SK-N-SH (cell line): Measurements from ENCODE around the gene POLDIP3. TPM values are rescaled to one million over a fixed set of nuclear protein-coding genes. Genes with fewer than 3 reads are reported as not detected.

Experiments used
- CTCF ChIA-PET: fragments of 300-600, 350-600 bp; formaldehyde crosslinking; extraction: SDS; loops from one replicate; lab custom pipeline; 2021; lab: Yijun Ruan, JAX
- POLR2A ChIA-PET: fragments of 350-600 bp; sonication (Branson Sonifier 250); formaldehyde crosslinking; extraction: SDS; loops from one replicate; lab custom pipeline; 2020; ENCODE audit warnings: antibody characterized with exemption, inconsistent platforms; lab: Yijun Ruan, JAX
- DNase-seq: peaks from one replicate; pipeline ENCODE4 v3.0.0; 2012
- H2AFZ ChIP-seq: fragments of 200-600 bp; sonication (generic); 2 replicates; pipeline ENCODE4 v1.8.1; 2016; ENCODE audit warnings: antibody characterized with exemption, mild to moderate bottlenecking, low read depth
- H3F3A ChIP-seq: fragments of 200-600 bp; sonication (generic); replicated peaks from 2 replicates; pipeline ENCODE3; 2016; ENCODE audit warnings: antibody characterized with exemption, mild to moderate bottlenecking; ENCODE audit not compliant: insufficient read depth
- H3K27ac ChIP-seq, 2 experiments: fragments of 200-500 bp in 1 of 2; fragments of 200-600 bp in 1 of 2; sonication (Bioruptor generic) in 1 of 2; sonication (generic), shearing (Covaris generic) in 1 of 2; 2 replicates each; pipeline versions ENCODE4 v1.5.1 to v1.6.1; 2014 to 2016; ENCODE audit warnings: low read depth in 2 of 2, inconsistent platforms in 1 of 2, low read length in 1 of 2, mild to moderate bottlenecking in 1 of 2, mixed read lengths in 1 of 2
- H3K27me3 ChIP-seq: fragments of 200-600 bp; sonication (generic), shearing (Covaris generic); 2 replicates; pipeline ENCODE4 v1.6.1; 2016; ENCODE audit warnings: mixed run types; ENCODE audit not compliant: insufficient read depth
- H3K36me3 ChIP-seq, 2 experiments: fragments of 200-500 bp in 1 of 2; fragments of 200-600 bp in 1 of 2; sonication (Bioruptor generic) in 1 of 2; sonication (generic) in 1 of 2; replicated peaks in 1 of 2; 2 replicates each; pipeline versions ENCODE3 to v1.5.1; 2014 to 2016; ENCODE audit warnings: low read length in 1 of 2, mild to moderate bottlenecking in 1 of 2; ENCODE audit not compliant: insufficient read depth in 2 of 2, control insufficient read depth in 1 of 2
- H3K4me1 ChIP-seq, 2 experiments: fragments of 200-500 bp in 1 of 2; fragments of 200-600 bp in 1 of 2; sonication (Bioruptor generic) in 1 of 2; sonication (generic), shearing (Covaris generic) in 1 of 2; 2 replicates each; pipeline versions ENCODE4 v1.5.1 to v1.6.1; 2014 to 2016; ENCODE audit warnings: low read depth in 1 of 2, low read length in 1 of 2, mixed run types in 1 of 2; ENCODE audit not compliant: insufficient read depth in 2 of 2, control insufficient read depth in 1 of 2
- H3K4me2 ChIP-seq: fragments of 200-600 bp; sonication (generic), shearing (Covaris generic); 2 replicates; pipeline ENCODE4 v1.6.1; 2017; ENCODE audit warnings: mixed run types
- H3K4me3 ChIP-seq, 2 experiments: fragments of 200-500 bp in 1 of 2; fragments of 200-600 bp in 1 of 2; sonication (Bioruptor generic) in 1 of 2; sonication (generic), shearing (Covaris generic) in 1 of 2; 2 replicates each; pipeline versions ENCODE4 v1.5.1 to v1.8.1; 2014 to 2016; ENCODE audit warnings: low read depth in 2 of 2, inconsistent platforms in 1 of 2, low read length in 1 of 2, mild to moderate bottlenecking in 1 of 2, mixed read lengths in 1 of 2, moderate library complexity in 1 of 2
- H3K79me2 ChIP-seq: fragments of 200-600 bp; sonication (generic); 2 replicates; pipeline ENCODE4 v1.8.1; 2017; ENCODE audit warnings: mild to moderate bottlenecking; ENCODE audit not compliant: insufficient read depth
- H3K9ac ChIP-seq: fragments of 200-600 bp; sonication (generic); 2 replicates; pipeline ENCODE4 v1.6.1; 2017; ENCODE audit warnings: mixed run types
- H3K9me2 ChIP-seq: fragments of 200-600 bp; sonication (generic); 2 replicates; pipeline ENCODE4 v1.6.1; 2017; ENCODE audit warnings: mixed run types
- H3K9me3 ChIP-seq: fragments of 200-600 bp; sonication (generic); 2 replicates; pipeline ENCODE4 v1.6.1; 2017; ENCODE audit warnings: mixed run types, mild to moderate bottlenecking, moderate library complexity
- H4K20me1 ChIP-seq: fragments of 200-600 bp; sonication (generic); 2 replicates; pipeline ENCODE4 v1.6.1; 2017; ENCODE audit warnings: mild to moderate bottlenecking, mixed run types; ENCODE audit not compliant: insufficient read depth
- EP300 ChIP-seq, 2 experiments: IDR thresholded peaks; 2 replicates each; pipeline versions ENCODE4 v1.4.0 to v1.6.1; 2012; ENCODE audit warnings: borderline replicate concordance in 1 of 2, low read depth in 1 of 2, low read length in 1 of 2
- EZH2phosphoT487 ChIP-seq: fragments of 200-600 bp; sonication (generic); IDR thresholded peaks from 2 replicates; pipeline ENCODE4 v1.6.1; 2017; ENCODE audit warnings: low read depth, mixed run types, mild to moderate bottlenecking, antibody characterized with exemption, moderate library complexity, borderline replicate concordance
- FOSL2 ChIP-seq: IDR thresholded peaks from 2 replicates; pipeline ENCODE4 v1.4.0; 2012; ENCODE audit warnings: low read depth, mild to moderate bottlenecking, moderate library complexity, borderline replicate concordance
- FOXM1 ChIP-seq: IDR thresholded peaks from 2 replicates; pipeline ENCODE4 v1.4.0; 2012; ENCODE audit warnings: low read depth, mild to moderate bottlenecking
- GABPA ChIP-seq: IDR thresholded peaks from 2 replicates; pipeline ENCODE4 v1.4.0; 2012; ENCODE audit warnings: low read depth, mild to moderate bottlenecking
- GATA2 ChIP-seq: sonication (generic); formaldehyde crosslinking; IDR thresholded peaks from 2 replicates; pipeline ENCODE4 v1.5.0; 2020; ENCODE audit warnings: mild to moderate bottlenecking, missing genetic modification reagents
- JUND ChIP-seq: IDR thresholded peaks from 2 replicates; pipeline ENCODE4 v1.4.0; 2012
- MEF2A ChIP-seq: IDR thresholded peaks from 2 replicates; pipeline ENCODE4 v1.4.0; 2012; ENCODE audit warnings: low read depth, borderline replicate concordance
- MXI1 ChIP-seq: IDR thresholded peaks from 2 replicates; pipeline ENCODE4 v1.6.1; 2012; ENCODE audit warnings: mild to moderate bottlenecking, low read depth, low read length, improper control_type of control experiment
- NFIC ChIP-seq: IDR thresholded peaks from 2 replicates; pipeline ENCODE4 v1.4.0; 2012; ENCODE audit warnings: borderline replicate concordance
- POLR2AphosphoS5 ChIP-seq: IDR thresholded peaks from 2 replicates; pipeline ENCODE4 v1.6.1; 2012; ENCODE audit warnings: low read depth, low read length
- RAD21 ChIP-seq: IDR thresholded peaks from 2 replicates; pipeline ENCODE4 v1.6.1; 2012; ENCODE audit warnings: mild to moderate bottlenecking, low read length
- RCOR1 ChIP-seq: fragments of 150-350 bp; IDR thresholded peaks from 2 replicates; pipeline ENCODE4 v1.6.1; 2017; ENCODE audit warnings: antibody characterized with exemption, low read length
- RXRA ChIP-seq: IDR thresholded peaks from 2 replicates; pipeline ENCODE4 v1.4.0; 2012; ENCODE audit warnings: low read depth, mild to moderate bottlenecking, borderline replicate concordance
- SMC3 ChIP-seq: IDR thresholded peaks from 2 replicates; pipeline ENCODE4 v1.6.1; 2012; ENCODE audit warnings: low read depth, low read length, improper control_type of control experiment
- TAF1 ChIP-seq: IDR thresholded peaks from 2 replicates; pipeline ENCODE4 v1.6.1; 2012; ENCODE audit warnings: low read depth, mild to moderate bottlenecking, low read length, moderate library complexity, borderline replicate concordance
- TCF12 ChIP-seq: IDR thresholded peaks from 2 replicates; pipeline ENCODE4 v1.4.0; 2012
- WGBS: methylation state at CpG from one replicate; pipeline ENCODE4 v1.1.6; 2017; ENCODE audit warnings: low lambda C conversion rate; 5-methylcytosine and 5-hydroxymethylcytosine counted together
- polyA plus RNA-seq, 3 experiments: library from polyadenylated mRNA; depleted of rRNA; stranded (reverse); fragments of >200 nt; gene quantifications; 2 replicates each; pipeline ENCODE4 v1.2.3, GENCODE V29; 2012
- TF ChIP-seq, protein P1 (sequence below): fragments of 150-350 bp; IDR thresholded peaks from 2 replicates; pipeline ENCODE4 v1.6.1; 2017; ENCODE audit warnings: antibody characterized with exemption, low read length, low read depth, borderline replicate concordance
- TF ChIP-seq, protein P2 (sequence below): IDR thresholded peaks from 2 replicates; pipeline ENCODE4 v1.4.0; 2012; ENCODE audit warnings: low read depth, borderline replicate concordance
- TF ChIP-seq, protein P3 (sequence below): IDR thresholded peaks from 2 replicates; pipeline ENCODE4; 2012
- TF ChIP-seq, protein P4 (sequence below): fragments of 200-600 bp; sonication (generic); IDR thresholded peaks from 2 replicates; pipeline ENCODE4 v1.6.1; 2017; ENCODE audit warnings: antibody characterized with exemption, mild to moderate bottlenecking, moderate library complexity
- TF ChIP-seq, protein P5 (sequence below): fragments of 150-350 bp; IDR thresholded peaks from 2 replicates; pipeline ENCODE4 v1.6.1; 2016; ENCODE audit warnings: mild to moderate bottlenecking, low read depth, low read length

The POLDIP3 gene
- polyA plus RNA-seq, 1 of the 3 experiments (the other 2 are of a cell fraction): 18.8 TPM

DNA sequence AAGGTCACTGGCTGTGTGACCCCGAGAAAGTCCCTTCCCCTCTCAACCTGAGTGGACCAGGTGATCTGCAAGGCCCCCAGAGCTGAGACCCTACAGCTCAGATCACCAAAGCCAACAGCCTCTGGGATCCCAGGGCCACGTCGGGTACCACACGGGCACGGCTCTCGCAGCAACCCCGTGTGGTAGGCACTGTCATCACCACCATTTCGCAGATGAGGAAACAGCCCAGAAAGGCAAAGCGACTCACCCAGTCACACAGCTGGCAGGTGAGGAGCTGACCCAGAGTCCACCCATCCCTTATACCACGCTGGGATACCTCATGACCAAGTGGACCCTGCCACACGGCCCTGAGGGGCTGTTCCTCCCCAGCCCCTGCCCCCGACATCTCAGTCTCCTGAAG is 22.9 kb upstream of the POLDIP3 start:
- TF ChIP-seq RCOR1 (no peak), FOSL2 (no peak), MXI1 (no peak), EP300 (IDR thresholded peaks at IDR 0.05; ENCODE audit: borderline replicate concordance in 1 of 2, low read depth in 1 of 2, low read length in 1 of 2) (no peak), GATA2 (CRISPR knock-in tag) (no peak), TAF1 (no peak), RXRA (no peak), MEF2A (no peak), TCF12 (no peak), NFIC (no peak)
- TF ChIP-seq, protein P1, sequence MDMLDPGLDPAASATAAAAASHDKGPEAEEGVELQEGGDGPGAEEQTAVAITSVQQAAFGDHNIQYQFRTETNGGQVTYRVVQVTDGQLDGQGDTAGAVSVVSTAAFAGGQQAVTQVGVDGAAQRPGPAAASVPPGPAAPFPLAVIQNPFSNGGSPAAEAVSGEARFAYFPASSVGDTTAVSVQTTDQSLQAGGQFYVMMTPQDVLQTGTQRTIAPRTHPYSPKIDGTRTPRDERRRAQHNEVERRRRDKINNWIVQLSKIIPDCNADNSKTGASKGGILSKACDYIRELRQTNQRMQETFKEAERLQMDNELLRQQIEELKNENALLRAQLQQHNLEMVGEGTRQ: no peak
- TF ChIP-seq, protein P2, sequence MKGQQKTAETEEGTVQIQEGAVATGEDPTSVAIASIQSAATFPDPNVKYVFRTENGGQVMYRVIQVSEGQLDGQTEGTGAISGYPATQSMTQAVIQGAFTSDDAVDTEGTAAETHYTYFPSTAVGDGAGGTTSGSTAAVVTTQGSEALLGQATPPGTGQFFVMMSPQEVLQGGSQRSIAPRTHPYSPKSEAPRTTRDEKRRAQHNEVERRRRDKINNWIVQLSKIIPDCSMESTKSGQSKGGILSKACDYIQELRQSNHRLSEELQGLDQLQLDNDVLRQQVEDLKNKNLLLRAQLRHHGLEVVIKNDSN: no peak
- TF ChIP-seq, protein P3, sequence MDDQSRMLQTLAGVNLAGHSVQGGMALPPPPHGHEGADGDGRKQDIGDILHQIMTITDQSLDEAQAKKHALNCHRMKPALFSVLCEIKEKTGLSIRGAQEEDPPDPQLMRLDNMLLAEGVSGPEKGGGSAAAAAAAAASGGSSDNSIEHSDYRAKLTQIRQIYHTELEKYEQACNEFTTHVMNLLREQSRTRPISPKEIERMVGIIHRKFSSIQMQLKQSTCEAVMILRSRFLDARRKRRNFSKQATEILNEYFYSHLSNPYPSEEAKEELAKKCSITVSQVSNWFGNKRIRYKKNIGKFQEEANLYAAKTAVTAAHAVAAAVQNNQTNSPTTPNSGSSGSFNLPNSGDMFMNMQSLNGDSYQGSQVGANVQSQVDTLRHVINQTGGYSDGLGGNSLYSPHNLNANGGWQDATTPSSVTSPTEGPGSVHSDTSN: no peak
- Histone ChIP-seq H3K4me1 (no peaks in the 10 kb centered on the region), H3K79me2 (peaks cover 53% of the 10 kb centered on the region), H3K36me3 (no peaks in the 10 kb centered on the region), H4K20me1 (no peaks in the 10 kb centered on the region), H3K9me2 (no peaks in the 10 kb centered on the region), H3K9me3 (no peaks in the 10 kb centered on the region), H3K9ac (no peak overlapping the region), H3K4me3 (no peak overlapping the region), H3K27me3 (no peaks in the 10 kb centered on the region), H3K4me2 (no peak overlapping the region), H2AFZ (no peak overlapping the region), H3K27ac (no peak overlapping the region), H3F3A (peaks cover 5% of the 10 kb centered on the region)
- ChIA-PET POLR2A (interaction anchor here (1.5 kb wide), 1 partner anchor 12 kb away, joined by 6 read pairs; the partner anchor contains the start of gene CYB5R3), CTCF (no interaction called here)
- DNase-seq: no peak
- no CpG with 5 or more reads among the region's 12 CpGs for WGBS

DNA sequence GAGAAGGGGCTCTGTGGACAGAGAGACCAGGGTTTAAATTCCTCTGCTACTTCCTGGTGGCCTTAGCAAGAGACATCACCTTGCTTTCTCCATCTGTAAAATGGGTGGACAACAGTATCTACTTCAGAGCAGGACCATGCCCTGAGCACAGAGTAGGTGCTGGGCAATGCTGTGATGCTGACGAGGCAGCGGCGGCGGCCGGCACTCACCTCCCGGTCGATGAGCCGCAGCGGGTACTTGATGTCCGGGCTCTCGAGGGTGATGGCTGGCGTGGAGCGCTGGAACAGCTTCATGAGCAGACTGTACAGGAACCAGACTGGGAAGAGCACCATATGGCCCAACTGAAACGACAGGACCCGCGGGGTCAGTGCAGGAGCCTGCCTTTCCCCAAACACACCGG is 21.8 kb upstream of the POLDIP3 start:
- WGBS: 90% methylated on average over 2 of the region's 17 CpGs
- no peaks in the 10 kb centered on the region for H3K4me1 ChIP-seq
- no peak overlapping the region for H3K4me2 ChIP-seq
- CTCF ChIA-PET: interaction anchor here (0.6 kb wide), 1 partner anchor 12 kb away, joined by 3 read pairs; the partner anchor contains the start of gene CYB5R3
- no peak for DNase-seq
- POLR2A ChIA-PET: interaction anchor here (1.5 kb wide), 1 partner anchor 13 kb away, joined by 6 read pairs; the partner anchor contains the start of gene CYB5R3
- H3F3A ChIP-seq: peaks cover 5% of the 10 kb centered on the region
- no peaks in the 10 kb centered on the region for H3K9me3 ChIP-seq
- peaks cover 49% of the 10 kb centered on the region for H3K79me2 ChIP-seq
- H3K36me3 ChIP-seq: no peaks in the 10 kb centered on the region
- no peak overlapping the region for H3K9ac ChIP-seq
- H3K4me3 ChIP-seq: no peak overlapping the region
- H4K20me1 ChIP-seq: no peaks in the 10 kb centered on the region
- no peaks in the 10 kb centered on the region for H3K9me2 ChIP-seq
- peak overlapping the region in 1 of 2 experiments; percentile 84; a peak in 1 of 4 replicates for H3K27ac ChIP-seq
- no peak overlapping the region for H2AFZ ChIP-seq
- no peaks in the 10 kb centered on the region for H3K27me3 ChIP-seq
- TF ChIP-seq GATA2 (CRISPR knock-in tag): no peak
- TF ChIP-seq RXRA: no peak
- TF ChIP-seq, protein P4, sequence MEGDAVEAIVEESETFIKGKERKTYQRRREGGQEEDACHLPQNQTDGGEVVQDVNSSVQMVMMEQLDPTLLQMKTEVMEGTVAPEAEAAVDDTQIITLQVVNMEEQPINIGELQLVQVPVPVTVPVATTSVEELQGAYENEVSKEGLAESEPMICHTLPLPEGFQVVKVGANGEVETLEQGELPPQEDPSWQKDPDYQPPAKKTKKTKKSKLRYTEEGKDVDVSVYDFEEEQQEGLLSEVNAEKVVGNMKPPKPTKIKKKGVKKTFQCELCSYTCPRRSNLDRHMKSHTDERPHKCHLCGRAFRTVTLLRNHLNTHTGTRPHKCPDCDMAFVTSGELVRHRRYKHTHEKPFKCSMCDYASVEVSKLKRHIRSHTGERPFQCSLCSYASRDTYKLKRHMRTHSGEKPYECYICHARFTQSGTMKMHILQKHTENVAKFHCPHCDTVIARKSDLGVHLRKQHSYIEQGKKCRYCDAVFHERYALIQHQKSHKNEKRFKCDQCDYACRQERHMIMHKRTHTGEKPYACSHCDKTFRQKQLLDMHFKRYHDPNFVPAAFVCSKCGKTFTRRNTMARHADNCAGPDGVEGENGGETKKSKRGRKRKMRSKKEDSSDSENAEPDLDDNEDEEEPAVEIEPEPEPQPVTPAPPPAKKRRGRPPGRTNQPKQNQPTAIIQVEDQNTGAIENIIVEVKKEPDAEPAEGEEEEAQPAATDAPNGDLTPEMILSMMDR: no peak
- no peak for TF ChIP-seq RAD21
- no peak for TF ChIP-seq SMC3
- TF ChIP-seq, protein P5, sequence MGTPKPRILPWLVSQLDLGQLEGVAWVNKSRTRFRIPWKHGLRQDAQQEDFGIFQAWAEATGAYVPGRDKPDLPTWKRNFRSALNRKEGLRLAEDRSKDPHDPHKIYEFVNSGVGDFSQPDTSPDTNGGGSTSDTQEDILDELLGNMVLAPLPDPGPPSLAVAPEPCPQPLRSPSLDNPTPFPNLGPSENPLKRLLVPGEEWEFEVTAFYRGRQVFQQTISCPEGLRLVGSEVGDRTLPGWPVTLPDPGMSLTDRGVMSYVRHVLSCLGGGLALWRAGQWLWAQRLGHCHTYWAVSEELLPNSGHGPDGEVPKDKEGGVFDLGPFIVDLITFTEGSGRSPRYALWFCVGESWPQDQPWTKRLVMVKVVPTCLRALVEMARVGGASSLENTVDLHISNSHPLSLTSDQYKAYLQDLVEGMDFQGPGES: no peak
- no peak for TF ChIP-seq FOXM1
- TF ChIP-seq EZH2phosphoT487: no peak
- TF ChIP-seq GABPA: no peak
- TF ChIP-seq JUND: no peak
- TF ChIP-seq NFIC: no peak
- no peak for TF ChIP-seq POLR2AphosphoS5
- TF ChIP-seq, protein P1: no peak
